AG10803 (cell line): Measurements from ENCODE around the gene FREM2.

ENCODE experiments used
- DNase-seq: peaks from one replicate; pipeline ENCODE4 v3.0.0; 2010; ENCODE audit warnings: low read depth
- H3K4me3 ChIP-seq: 2 replicates; pipeline ENCODE4 v1.5.1; 2011; ENCODE audit warnings: mild to moderate bottlenecking, low read length, control low read depth
- TF ChIP-seq, protein P1 (sequence below): conservative IDR thresholded peaks from 2 replicates; pipeline ENCODE4 v1.5.1; 2011; ENCODE audit warnings: mild to moderate bottlenecking, low read length, control low read depth, inconsistent platforms

FREM2 gene

DNA sequence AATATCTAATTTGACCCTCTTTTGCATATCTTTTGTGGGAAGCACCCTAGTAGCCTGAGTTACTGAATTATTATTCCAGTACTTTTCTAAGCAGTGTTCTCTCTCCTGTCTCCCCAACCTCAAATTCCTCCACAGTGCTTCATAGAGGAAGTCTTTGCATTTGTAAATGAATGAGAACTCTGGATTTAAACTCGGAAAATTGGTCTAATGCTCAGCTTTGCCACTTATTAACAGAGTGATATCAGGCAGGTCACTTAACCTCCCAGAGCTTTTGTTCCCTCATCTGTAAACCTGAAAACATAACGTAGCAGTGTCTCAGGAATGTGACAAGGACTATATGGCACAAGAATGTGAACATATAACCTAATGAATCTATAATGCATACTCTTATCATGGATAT lies 26.2 kb downstream of the FREM2 start:
- TF ChIP-seq, protein P1, sequence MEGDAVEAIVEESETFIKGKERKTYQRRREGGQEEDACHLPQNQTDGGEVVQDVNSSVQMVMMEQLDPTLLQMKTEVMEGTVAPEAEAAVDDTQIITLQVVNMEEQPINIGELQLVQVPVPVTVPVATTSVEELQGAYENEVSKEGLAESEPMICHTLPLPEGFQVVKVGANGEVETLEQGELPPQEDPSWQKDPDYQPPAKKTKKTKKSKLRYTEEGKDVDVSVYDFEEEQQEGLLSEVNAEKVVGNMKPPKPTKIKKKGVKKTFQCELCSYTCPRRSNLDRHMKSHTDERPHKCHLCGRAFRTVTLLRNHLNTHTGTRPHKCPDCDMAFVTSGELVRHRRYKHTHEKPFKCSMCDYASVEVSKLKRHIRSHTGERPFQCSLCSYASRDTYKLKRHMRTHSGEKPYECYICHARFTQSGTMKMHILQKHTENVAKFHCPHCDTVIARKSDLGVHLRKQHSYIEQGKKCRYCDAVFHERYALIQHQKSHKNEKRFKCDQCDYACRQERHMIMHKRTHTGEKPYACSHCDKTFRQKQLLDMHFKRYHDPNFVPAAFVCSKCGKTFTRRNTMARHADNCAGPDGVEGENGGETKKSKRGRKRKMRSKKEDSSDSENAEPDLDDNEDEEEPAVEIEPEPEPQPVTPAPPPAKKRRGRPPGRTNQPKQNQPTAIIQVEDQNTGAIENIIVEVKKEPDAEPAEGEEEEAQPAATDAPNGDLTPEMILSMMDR, result no peak
- DNase-seq, result no peak
- no peak overlapping the region for H3K4me3 ChIP-seq

DNA sequence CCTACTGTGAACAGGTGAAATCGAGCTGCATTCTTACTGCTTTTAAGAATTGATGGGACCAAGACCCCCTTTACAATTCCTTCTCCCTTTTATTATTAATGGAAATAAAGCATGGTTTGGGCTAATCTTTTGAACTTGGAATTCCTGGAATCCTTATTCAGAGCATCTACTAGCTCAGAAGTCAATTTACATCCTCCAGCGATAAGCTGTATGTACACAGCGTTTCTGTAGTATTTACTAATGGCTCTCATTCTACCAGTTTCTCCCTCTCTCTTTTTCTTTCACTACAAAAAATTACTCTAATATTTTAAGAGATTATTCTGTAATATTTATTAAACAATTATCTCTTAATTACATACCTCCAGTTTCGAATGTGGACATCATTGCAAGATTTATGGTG lies 31.5 kb downstream of the FREM2 start:
- no peak overlapping the region for H3K4me3 ChIP-seq
- TF ChIP-seq, protein P1, result no peak
- DNase-seq, result no peak

DNA sequence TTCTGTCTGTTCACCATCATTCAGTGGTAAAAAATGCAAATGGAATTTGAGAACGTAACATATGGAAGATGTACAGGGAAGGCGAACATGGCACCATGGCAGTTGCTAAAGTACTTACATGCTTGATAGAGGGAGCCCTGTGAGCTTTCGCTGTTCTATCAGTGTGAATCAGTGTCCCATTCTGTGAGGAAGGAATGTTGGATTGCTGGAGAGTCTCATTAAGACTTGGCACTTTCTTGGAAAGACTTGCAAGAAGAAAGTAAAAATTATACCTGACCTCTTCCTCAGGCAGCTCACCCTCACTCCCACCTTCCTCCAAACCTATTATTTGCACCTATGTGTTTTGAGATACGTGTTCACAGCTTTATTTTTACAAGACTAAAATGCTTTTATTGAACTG lies 43.5 kb downstream of the FREM2 start:
- DNase-seq, result no peak
- TF ChIP-seq, protein P1, result no peak
- H3K4me3 ChIP-seq, result no peak overlapping the region

DNA sequence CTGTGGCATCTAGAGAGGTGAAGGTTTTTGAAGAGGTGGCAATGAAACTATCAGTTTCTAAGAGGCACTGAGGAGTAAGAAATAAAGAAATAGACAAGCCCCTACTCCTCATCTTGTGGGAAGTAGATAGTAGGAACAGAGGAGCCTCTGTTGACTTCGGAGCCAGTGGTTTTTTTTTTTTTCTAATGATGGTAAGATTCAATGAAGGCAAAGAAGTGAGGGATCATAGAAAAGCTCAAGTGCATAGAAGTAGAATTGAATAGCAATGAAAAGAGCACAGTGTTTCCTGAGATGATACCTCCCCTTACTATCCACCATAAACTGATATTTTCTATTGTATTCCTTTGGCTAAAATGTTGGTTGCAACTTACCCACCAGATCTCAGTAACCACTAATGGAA lies 46.3 kb downstream of the FREM2 start:
- no peak overlapping the region for H3K4me3 ChIP-seq
- no peak for DNase-seq
- TF ChIP-seq, protein P1, result no peak

DNA sequence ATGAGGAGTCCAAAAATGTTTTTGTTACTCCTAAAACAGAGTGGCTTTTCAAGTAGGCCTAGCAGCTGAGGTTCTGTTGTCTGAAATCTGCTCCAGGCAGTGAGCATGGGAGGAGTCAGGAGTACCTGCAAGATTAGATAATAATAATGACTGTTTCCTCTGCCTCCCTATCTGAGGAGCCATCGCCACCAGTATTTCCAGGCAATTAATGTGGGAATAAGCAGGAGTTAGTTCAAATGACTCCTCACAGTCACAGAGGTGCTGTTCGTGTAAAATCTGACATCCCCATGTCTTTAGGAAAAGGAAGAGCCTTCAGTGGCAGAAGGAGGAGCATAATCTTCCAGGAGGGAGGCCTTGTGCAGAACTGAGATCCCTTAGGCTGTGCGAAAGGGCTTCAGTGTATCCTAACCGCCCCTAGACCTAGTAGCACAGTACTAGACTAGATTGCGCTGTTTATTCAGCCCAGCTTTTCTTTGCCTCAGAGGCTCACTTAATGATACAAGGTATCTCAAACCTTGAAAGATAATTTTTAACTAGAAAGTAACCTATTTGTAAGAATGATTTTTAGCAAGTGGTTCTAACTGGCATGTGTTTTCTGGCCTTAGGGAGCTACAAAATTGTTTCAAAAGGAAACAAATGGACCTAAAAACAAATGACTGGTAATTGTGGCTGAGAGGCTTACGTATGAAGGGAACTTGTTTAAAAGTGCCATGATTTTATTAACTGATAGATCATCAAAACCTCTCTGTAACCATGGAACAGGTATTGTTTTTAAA lies 49.0 kb downstream of the FREM2 start:
- DNase-seq, result no peak
- no peak overlapping the region for H3K4me3 ChIP-seq
- TF ChIP-seq, protein P1, result no peak

DNA sequence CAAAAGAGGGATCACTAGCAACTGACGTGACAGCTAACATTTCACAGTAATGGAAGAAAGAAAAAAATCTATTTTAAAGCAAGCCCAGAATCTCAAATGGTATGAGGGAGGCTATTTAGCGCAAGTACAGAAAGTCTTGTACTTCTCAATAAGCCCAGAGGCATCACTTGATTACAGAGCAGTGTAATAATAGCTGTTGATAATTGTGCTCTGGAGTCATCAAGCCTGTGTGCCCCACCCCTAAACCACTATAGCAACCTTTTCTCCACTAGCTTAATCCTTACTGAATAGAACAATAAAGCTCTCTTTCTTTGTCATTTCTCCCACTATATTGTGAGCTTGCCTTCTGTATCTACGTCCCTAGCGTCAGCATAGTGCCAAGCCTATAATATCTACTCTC lies 56.6 kb downstream of the FREM2 start:
- TF ChIP-seq, protein P1, result no peak
- no peak overlapping the region for H3K4me3 ChIP-seq
- DNase-seq, result no peak

DNA sequence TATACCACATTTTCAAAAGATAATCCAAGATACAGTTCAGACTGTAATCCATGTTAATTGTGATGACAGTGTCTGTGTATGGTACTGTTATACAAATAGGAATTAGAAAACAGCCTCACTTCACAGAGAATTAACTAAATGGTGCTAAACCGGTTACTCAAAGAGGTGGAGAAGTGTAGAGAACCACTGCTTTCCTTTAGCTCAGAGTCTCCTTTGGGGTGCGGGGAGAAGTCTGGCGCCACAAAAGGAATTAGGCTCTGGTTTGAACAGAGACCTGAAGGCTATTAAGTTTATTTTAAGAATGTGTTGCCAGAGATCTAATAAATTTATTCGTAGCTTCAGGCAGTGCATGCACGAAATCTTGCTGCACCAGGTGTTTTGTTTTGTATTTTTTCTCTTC lies 65.8 kb downstream of the FREM2 start:
- TF ChIP-seq, protein P1, result no peak
- no peak overlapping the region for H3K4me3 ChIP-seq
- DNase-seq, result no peak
